HG02571 (cell line): ENCODE measurements around the gene INAVA.

Experiments
- ATAC-seq: cut with Tn5 transposase; IDR thresholded peaks from one replicate; pipeline ENCODE4 v1.9.1; 2021; ENCODE audit warnings: mild to moderate bottlenecking, moderate library complexity; ENCODE audit not compliant: unreplicated experiment

Gene INAVA

GRCh38 chr1:200894712-200895442 lies at the start of gene INAVA:
INAVA (plus strand) TSS chr1:200894900; CDS start chr1:200898401, 3,501 bp downstream.
- no peak for ATAC-seq

- no peak for ATAC-seq
Measured at GRCh38 chr1:200845360-200845759, 49.3 kb upstream of the INAVA start.

- no peak for ATAC-seq
Measured at GRCh38 chr1:200846398-200846797, 48.3 kb upstream of the INAVA start.

- ATAC-seq: no peak
Measured at GRCh38 chr1:200849430-200849829, 45.3 kb upstream of the INAVA start.

- no peak for ATAC-seq
Measured at GRCh38 chr1:200850554-200850953, 44.1 kb upstream of the INAVA start.

GRCh38 chr1:200856716-200857357 lies 37.9 kb upstream of the INAVA start:
- no peak for ATAC-seq

- ATAC-seq: no peak
Measured at GRCh38 chr1:200857804-200858203, 36.9 kb upstream of the INAVA start.

- no peak for ATAC-seq
Measured at GRCh38 chr1:200861937-200862647, 32.6 kb upstream of the INAVA start.

GRCh38 chr1:200862713-200863415 lies 31.8 kb upstream of the INAVA start:
- ATAC-seq: no peak

- no peak for ATAC-seq
Measured at GRCh38 chr1:200866116-200866515, 28.6 kb upstream of the INAVA start.

GRCh38 chr1:200866521-200866920 lies 28.2 kb upstream of the INAVA start:
- ATAC-seq: peak; percentile 84

- ATAC-seq: peak; percentile 4
Measured at GRCh38 chr1:200867018-200867811, 27.5 kb upstream of the INAVA start.

GRCh38 chr1:200869376-200869752 lies 25.3 kb upstream of the INAVA start:
- ATAC-seq: peak; percentile 0

GRCh38 chr1:200869753-200870391 lies 24.8 kb upstream of the INAVA start:
- ATAC-seq: peak; percentile 48

GRCh38 chr1:200872446-200873115 lies 22.1 kb upstream of the INAVA start, which contains the start of gene GPR25:
GPR25 (plus strand) TSS chr1:200872981; CDS start chr1:200873038, 57 bp downstream.
- ATAC-seq: no peak

- ATAC-seq: no peak
Measured at GRCh38 chr1:200873116-200873670, 21.5 kb upstream of the INAVA start.

- no peak for ATAC-seq
Measured at GRCh38 chr1:200873671-200874397, 20.9 kb upstream of the INAVA start.

- ATAC-seq: no peak
Measured at GRCh38 chr1:200874694-200875093, 20.0 kb upstream of the INAVA start.
